H54 (cell line): Measurements from ENCODE around the gene ITGB7.

Source experiments
- DNase-seq: peaks from one replicate; pipeline ENCODE4 v3.0.0; 2011; ENCODE audit warnings: low spot score, mixed read lengths; ENCODE audit not compliant: insufficient read length
- FAIRE-seq: peaks from 3 replicates; lab custom pipeline; 2011; peaks lifted over from hg19 to GRCh38; lab: Jason Lieb, UNC
- POLR2A ChIP-seq: IDR thresholded peaks from 2 replicates; pipeline ENCODE4 v1.6.1; 2011; ENCODE audit warnings: low read depth, mild to moderate bottlenecking, low read length

ITGB7 gene

GRCh38 chr12:53235164-53235563 is 28.1 kb upstream of the ITGB7 start:
- FAIRE-seq, result no peak
- TF ChIP-seq POLR2A, result no peak
- no peak for DNase-seq

- FAIRE-seq (no peak), DNase-seq (no peak)
These were observed 27.3 kb upstream of the ITGB7 start for GRCh38 chr12:53234271-53234914.

GRCh38 chr12:53233671-53234121 is 26.6 kb upstream of the ITGB7 start:
- no peak for DNase-seq
- no peak for FAIRE-seq

More at GRCh38 chr12:53234271-53234914, 27.3 kb upstream of the ITGB7 start:
- TF ChIP-seq POLR2A, result no peak

DNA sequence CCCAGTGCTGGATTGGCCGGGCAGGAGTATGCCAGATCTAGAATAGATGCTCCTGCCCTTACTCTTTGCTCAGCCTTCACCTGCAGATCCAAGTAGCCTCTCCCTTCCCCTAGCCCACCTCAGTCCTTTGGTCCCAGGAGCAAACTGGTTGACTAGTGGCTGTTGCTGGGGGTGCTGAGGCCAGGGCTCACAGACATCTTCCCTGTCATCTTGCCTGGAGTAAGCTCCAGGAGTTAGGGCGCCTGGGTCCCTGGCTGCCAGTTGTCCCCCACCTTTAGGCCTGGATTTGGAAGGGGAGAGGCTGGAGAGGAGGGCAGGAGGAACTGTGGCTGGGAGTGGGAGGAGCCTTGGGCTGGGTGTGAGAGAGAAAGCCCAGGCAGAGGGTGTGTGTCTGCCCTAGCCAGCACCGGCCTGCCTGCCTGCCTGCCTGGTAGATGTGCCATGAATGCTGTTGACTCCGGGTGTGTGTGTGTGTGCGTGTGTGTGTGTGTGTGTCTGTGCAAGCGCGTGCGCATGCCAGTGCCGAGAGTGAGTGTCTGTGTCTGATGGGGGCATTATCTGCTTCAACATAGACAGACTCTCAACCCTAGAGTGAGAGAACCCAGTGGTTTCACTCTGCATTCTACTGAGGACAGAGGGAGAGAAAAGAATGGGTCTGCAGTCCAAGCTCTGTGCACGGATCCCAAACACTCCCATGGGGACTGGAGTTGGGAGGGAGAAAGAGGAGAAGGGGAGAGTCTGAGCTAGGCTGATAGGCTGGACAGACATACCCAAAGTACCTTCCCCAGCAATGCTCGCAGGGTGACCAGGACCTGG is 25.8 kb upstream of the ITGB7 start:
- DNase-seq (peak; percentile 64), FAIRE-seq (no peak)
- TF ChIP-seq POLR2A, result no peak

More at GRCh38 chr12:53233671-53234121, 26.6 kb upstream of the ITGB7 start:
- TF ChIP-seq POLR2A, result no peak

DNA sequence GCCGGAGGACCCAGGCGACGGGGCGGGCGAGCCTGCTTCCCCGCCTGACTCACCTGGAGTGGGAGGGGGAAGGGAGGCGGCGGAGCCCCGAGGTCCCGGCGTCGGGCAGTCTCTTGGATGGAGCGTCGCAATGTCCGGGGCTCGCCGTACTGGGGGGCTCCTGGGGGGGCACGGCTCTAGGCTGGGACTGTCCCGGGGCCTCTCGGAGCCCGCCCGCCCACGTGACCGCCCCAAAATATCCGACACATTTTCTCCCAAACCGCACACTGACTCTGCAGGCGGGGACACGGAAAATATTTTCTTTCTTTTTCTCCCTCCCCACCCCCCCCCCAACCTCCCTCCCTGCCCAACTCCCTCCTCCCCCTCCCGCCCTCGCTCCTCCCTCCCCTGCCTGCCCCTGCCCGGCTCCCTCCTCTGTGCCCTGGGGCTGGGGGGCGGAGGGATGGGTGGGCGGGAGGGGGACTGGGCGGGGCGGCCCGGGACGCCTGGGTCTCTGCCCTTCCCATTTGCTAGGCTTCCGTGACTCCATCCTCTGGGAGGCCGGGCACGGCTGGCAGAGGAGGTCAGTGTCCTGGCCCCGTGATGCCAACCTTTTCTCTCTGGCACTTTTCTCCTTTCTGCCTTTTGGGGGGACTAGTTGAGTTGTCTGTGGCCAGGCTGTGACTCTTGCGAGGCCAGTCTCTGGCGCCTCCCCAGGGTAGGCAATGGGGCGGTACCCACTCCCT is 25.0 kb upstream of the ITGB7 start, which contains the start of gene RARG:
Gene RARG, minus strand, starts transcription at position 289 of the 725 bp plus-strand sequence. CDS start 4,664 bp downstream, outside the sequence.
- peak; percentile 75 for DNase-seq
- TF ChIP-seq POLR2A, result peak; percentile 40; the same call in 1 of the 2 replicates
- FAIRE-seq, result no peak

DNA sequence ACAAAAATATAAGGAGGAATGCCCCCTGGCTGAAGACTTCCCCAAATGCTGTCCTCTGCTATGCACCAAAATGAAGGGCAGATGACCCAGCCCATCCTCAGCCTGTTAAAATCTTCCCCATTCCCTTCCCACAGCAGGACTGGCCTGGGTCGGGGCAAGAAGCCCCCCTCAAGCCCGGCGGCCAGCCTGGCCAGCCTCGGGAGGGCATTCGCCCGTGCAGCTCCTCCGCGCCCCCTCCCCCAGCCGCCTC is 24.5 kb upstream of the ITGB7 start:
- FAIRE-seq, result no peak
- TF ChIP-seq POLR2A, result no peak
- DNase-seq, result no peak

DNA sequence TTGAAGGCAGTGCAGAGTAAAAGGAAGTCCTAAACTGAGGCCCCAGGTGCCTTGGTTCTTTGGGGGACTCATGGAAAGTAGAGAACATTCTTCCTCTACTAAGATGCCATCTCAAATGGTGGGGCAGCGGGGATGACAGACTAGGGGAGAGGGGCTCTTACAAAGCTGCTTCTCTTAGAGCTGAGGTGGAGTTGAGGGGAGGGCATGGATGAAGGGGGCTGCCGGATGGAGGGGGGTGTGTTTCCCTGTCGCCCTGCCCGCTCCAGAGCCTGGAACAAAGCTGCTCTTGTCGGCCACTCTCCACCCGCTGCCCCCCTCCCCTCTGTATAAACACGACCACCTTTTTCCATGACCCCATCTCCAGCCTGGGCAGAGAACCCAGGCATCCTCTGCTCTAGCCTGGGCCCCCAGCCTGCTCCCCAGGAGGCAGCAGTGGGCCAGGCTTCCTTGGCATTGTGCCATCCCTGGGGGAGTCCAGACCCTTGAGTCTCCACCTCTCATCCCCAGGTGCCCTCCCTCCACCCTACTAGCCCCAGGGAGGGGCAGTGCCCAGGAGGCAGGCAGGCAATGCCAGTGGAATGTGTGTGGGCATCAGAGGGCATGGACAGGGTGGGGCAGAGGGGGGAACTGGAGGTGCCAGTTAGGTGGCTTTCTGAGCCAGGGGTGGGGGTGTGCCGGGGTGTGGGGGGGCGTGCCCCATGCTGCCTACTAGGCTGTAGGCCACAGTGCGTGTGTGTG is 23.2 kb upstream of the ITGB7 start:
- TF ChIP-seq POLR2A, result no peak
- FAIRE-seq (no peak), DNase-seq (no peak)

- DNase-seq (no peak), FAIRE-seq (no peak)
- TF ChIP-seq POLR2A, result no peak
These were observed 22.4 kb upstream of the ITGB7 start for GRCh38 chr12:53229454-53229853.

DNA sequence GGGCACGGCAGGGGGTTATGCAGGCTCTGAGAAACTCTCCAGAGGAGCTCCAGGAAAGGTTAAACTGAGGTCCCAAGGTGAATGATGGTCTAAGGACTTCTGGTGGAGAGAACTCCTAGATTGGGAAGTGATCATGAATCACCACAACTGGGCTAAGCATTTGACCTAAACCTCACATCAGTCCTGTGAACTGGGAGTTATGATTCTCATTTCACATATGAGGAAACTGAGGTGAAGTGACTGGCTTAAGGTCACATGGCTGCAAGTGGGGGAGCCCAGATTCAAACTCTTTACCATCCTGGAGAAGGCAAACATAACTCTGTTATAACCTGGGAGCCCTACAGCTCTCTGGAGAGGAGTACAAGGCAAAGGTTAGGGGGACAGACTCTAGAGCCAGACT is 20.8 kb upstream of the ITGB7 start:
- no peak for TF ChIP-seq POLR2A
- FAIRE-seq (no peak), DNase-seq (no peak)

DNA sequence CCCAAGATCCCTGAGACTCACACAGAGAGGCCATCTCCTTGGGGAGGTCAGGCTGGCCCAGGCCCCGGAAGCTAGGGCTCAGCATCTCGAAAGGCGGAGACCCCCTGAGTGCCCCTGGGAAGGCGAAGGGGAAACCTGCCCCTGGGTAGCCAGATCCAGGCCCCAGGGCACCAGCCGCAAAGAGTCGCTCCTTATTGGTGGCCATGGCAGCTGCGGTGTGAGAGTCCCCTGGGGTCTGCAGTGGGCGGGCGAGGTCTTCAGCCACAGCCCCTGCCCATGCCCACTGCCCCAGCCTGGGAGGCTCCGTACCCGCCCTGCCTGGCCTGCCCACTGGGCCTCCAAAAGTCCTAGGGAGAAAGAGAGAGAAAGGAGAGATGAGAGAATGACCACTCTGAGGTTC is 20.3 kb upstream of the ITGB7 start:
- no peak for TF ChIP-seq POLR2A
- no peak for DNase-seq
- no peak for FAIRE-seq

GRCh38 chr12:53226815-53227214 is 19.8 kb upstream of the ITGB7 start:
- no peak for DNase-seq
- TF ChIP-seq POLR2A, result no peak
- no peak for FAIRE-seq

GRCh38 chr12:53225635-53226424 is 18.8 kb upstream of the ITGB7 start:
- no peak for FAIRE-seq
- no peak for TF ChIP-seq POLR2A
- no peak for DNase-seq

- no peak for DNase-seq
- no peak for FAIRE-seq
- no peak for TF ChIP-seq POLR2A
These were observed 18.0 kb upstream of the ITGB7 start for GRCh38 chr12:53224897-53225634.
